GM13977 (cell line): ENCODE data around the gene SF1.

Experiments
- DNase-seq: peaks from one replicate; pipeline ENCODE4 v3.0.0; 2012; ENCODE audit warnings: low spot score
- CTCF ChIP-seq: IDR thresholded peaks from 2 replicates; pipeline ENCODE4 v1.5.1; 2012; ENCODE audit warnings: mild to moderate bottlenecking, control low read depth; ENCODE audit not compliant: insufficient read depth; ENCODE audit errors: extremely low read depth, missing control alignments
- in situ Hi-C: fragments of 300-500 bp; cut with MboI; formaldehyde crosslinking; loops from one replicate; pipeline ENCODE4 v1.12.0; 2022; ENCODE audit warnings: low sequenced_read_pairs, low pct_unique_long_range_greater_than_20kb, mixed read lengths, inconsistent platforms; ENCODE audit not compliant: unreplicated experiment

SF1 gene

GRCh38 chr11:64718084-64718779 is 60.1 kb downstream of the SF1 start:
- no peak for TF ChIP-seq CTCF
- in situ Hi-C loops, result no loop called here
- DNase-seq, result no peak

GRCh38 chr11:64717268-64717578 is 61.1 kb downstream of the SF1 start:
- TF ChIP-seq CTCF, result no peak
- no peak for DNase-seq
- in situ Hi-C loops, result no loop called here

- TF ChIP-seq CTCF, result no peak
- DNase-seq, result no peak
- in situ Hi-C loops, result no loop called here
Measured at GRCh38 chr11:64716473-64717267, 61.7 kb downstream of the SF1 start.

- no peak for DNase-seq
- no peak for TF ChIP-seq CTCF
- in situ Hi-C loops, result no loop called here
Measured at GRCh38 chr11:64715756-64716472, 62.4 kb downstream of the SF1 start.

GRCh38 chr11:64715110-64715509 is 63.2 kb downstream of the SF1 start:
- in situ Hi-C loops, result no loop called here

GRCh38 chr11:64714666-64715065 is 63.7 kb downstream of the SF1 start:
- in situ Hi-C loops, result no loop called here
- TF ChIP-seq CTCF, result no peak
- no peak for DNase-seq

More at GRCh38 chr11:64715110-64715509, 63.2 kb downstream of the SF1 start:
- no peak for DNase-seq
- TF ChIP-seq CTCF, result no peak
